Lung microvascular endothelial cell (primary cell): ENCODE data around the gene GTSF1L. TPM values are rescaled to one million over a fixed set of nuclear protein-coding genes. Genes with fewer than 3 reads are reported as not detected.

Source experiments
- DNase-seq, 2 donors: peaks; one replicate each; pipeline versions ENCODE4 v3.0.0 to v3.0.0-alpha.2; 2010; ENCODE audit warnings: low read depth in 2 of 2
- total RNA-seq: library from RNA; depleted of rRNA; stranded (reverse); fragments of >200 nt; gene quantifications from 2 replicates; pipeline ENCODE4 v1.2.1, GENCODE V29; 2014

Gene GTSF1L
- total RNA-seq, 1 donor from 2014 or later = not detected

- DNase-seq = no peak
Measured at GRCh38 chr20:43746344-43747137, 19.7 kb upstream of the GTSF1L start.

- DNase-seq = peak in 1 of 2 donors; percentile 15
Measured at GRCh38 chr20:43744966-43745730, 18.3 kb upstream of the GTSF1L start.

GRCh38 chr20:43744151-43744611, 17.4 kb upstream of the GTSF1L start:
- no peak for DNase-seq

GRCh38 chr20:43740642-43741041, 13.8 kb upstream of the GTSF1L start:
- no peak for DNase-seq

GRCh38 chr20:43739148-43739749, 12.4 kb upstream of the GTSF1L start:
- no peak for DNase-seq

GRCh38 chr20:43737925-43738324, 11.1 kb upstream of the GTSF1L start:
- DNase-seq = no peak

- peak in 1 of 2 donors; percentile 18 for DNase-seq
Measured at GRCh38 chr20:43736588-43737158, 9.9 kb upstream of the GTSF1L start.

- DNase-seq = no peak
Measured at GRCh38 chr20:43731927-43732326, 5.1 kb upstream of the GTSF1L start.

GRCh38 chr20:43731469-43731868, 4.7 kb upstream of the GTSF1L start:
- DNase-seq = peak in 1 of 2 donors; percentile 23

- peak in 1 of 2 donors; percentile 18 for DNase-seq
Measured at GRCh38 chr20:43728686-43729255, 2.0 kb upstream of the GTSF1L start.

GRCh38 chr20:43727980-43728590, 1.3 kb upstream of the GTSF1L start:
- no peak for DNase-seq

- no peak for DNase-seq
Measured at GRCh38 chr20:43726333-43726732, 469 bp downstream of the GTSF1L start.

- DNase-seq = no peak
Measured at GRCh38 chr20:43725666-43726065, 1.1 kb downstream of the GTSF1L start.

- DNase-seq = no peak
Measured at GRCh38 chr20:43724383-43724782, 2.4 kb downstream of the GTSF1L start.

GRCh38 chr20:43723735-43724134, 3.1 kb downstream of the GTSF1L start:
- no peak for DNase-seq

- DNase-seq = no peak
Measured at GRCh38 chr20:43723186-43723585, 3.6 kb downstream of the GTSF1L start.

GRCh38 chr20:43722153-43722505, 4.7 kb downstream of the GTSF1L start:
- DNase-seq = no peak

GRCh38 chr20:43721429-43722152, 5.2 kb downstream of the GTSF1L start:
- DNase-seq = no peak

- no peak for DNase-seq
Measured at GRCh38 chr20:43721097-43721428, 5.7 kb downstream of the GTSF1L start.

- no peak for DNase-seq
Measured at GRCh38 chr20:43720007-43720406, 6.8 kb downstream of the GTSF1L start.

- no peak for DNase-seq
Measured at GRCh38 chr20:43717616-43717995, 9.2 kb downstream of the GTSF1L start.
